ENCODE results near the gene TRPM3. TPM values are rescaled to one million over a fixed set of nuclear protein-coding genes. Genes with fewer than 3 reads are reported as not detected.
A peak's percentile ranks its signal among the peaks of the same experiment; 100 is the strongest.

The TRPM3 gene
- total RNA-seq, 4 donors from 2014 or later, result 5.2 to 8.1 (median 7.3) TPM

DNA sequence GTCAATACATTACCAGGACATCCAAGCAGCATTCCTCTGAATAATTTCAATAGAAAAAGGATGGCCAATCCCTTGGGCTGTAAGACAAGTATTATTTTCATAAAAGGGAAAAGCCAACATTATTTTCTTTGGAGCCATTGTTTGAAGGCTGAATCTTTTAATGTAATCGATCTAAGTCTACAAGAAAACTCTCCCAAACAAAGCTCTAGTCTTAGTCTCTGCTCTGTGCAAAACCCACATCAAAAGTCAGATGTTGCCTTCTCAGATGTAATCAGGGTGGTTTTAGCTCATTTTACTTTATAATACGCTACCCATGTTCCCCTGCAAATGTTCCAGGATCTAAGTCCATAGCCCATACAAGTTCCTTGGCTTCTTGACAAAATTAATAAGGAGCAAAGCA is 325.6 kb downstream of the TRPM3 start:
- whole genome bisulfite sequencing, 2 donors, result 39 to 42% methylated on average over 2 of the region's 2 CpGs
- Histone ChIP-seq H3K36me3 (no peaks in the 10 kb centered on the region), H3K27me3 (no peaks in the 10 kb centered on the region), H3K27ac (peak overlapping the region in 1 of 4 donors; percentile 12), H3K4me1 (peaks cover 0 to 2% (median 0%) of the 10 kb centered on the region in 4 donors), H3K4me3 (no peak overlapping the region), H3K9me3 (no peaks in the 10 kb centered on the region)
- TF ChIP-seq EP300 (IDR thresholded peaks at IDR 0.05) (no peak), POLR2A (IDR thresholded peaks at IDR 0.05) (no peak), CTCF (IDR thresholded peaks at IDR 0.05) (no peak)
- DNase-seq (ENCODE audit: low spot score in 2 of 2), result no peak

DNA sequence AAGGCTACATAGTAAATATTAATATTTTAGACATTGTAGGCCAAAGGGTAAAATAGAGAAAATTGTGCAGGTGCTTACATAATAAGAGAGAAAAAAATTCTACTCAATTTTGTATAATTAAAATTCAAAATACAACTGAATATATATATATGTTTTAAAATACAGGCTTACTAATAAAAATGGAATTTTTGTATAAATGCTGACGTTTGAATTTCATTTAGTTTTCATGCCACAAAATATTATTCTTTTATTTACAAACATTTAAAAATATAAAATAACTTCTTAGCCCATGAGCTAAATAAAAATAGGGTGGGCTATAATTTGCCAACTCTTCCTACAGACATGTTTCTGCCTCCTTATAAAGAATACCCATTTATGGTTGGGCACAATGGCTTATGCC is 328.6 kb downstream of the TRPM3 start:
- H3K9me3 ChIP-seq, result no peaks in the 10 kb centered on the region
- no peak overlapping the region for H3K27ac ChIP-seq
- H3K4me3 ChIP-seq, result no peak overlapping the region
- 89 to 94% methylated on average over 1 of the region's 1 CpG for WGBS, 2 donors
- H3K27me3 ChIP-seq, result no peaks in the 10 kb centered on the region
- TF ChIP-seq POLR2A (IDR thresholded peaks at IDR 0.05) (no peak), EP300 (IDR thresholded peaks at IDR 0.05) (no peak), CTCF (IDR thresholded peaks at IDR 0.05) (no peak)
- H3K36me3 ChIP-seq, result no peaks in the 10 kb centered on the region
- peaks cover 0 to 2% (median 0%) of the 10 kb centered on the region in 4 donors for H3K4me1 ChIP-seq
- no peak for DNase-seq (ENCODE audit: low spot score in 2 of 2)

GRCh38 chr9:70791936-70792335 is 329.5 kb downstream of the TRPM3 start:
- DNase-seq (ENCODE audit: low spot score in 2 of 2), result no peak
- TF ChIP-seq POLR2A (IDR thresholded peaks at IDR 0.05), result no peak
- Histone ChIP-seq H3K36me3 (no peaks in the 10 kb centered on the region), H3K9me3 (no peaks in the 10 kb centered on the region), H3K4me3 (no peak overlapping the region), H3K27ac (no peak overlapping the region), H3K4me1 (peaks cover 0 to 2% (median 0%) of the 10 kb centered on the region in 4 donors), H3K27me3 (no peaks in the 10 kb centered on the region)
- 85 to 94% methylated on average over 3 of the region's 3 CpGs for WGBS, 2 donors

DNA sequence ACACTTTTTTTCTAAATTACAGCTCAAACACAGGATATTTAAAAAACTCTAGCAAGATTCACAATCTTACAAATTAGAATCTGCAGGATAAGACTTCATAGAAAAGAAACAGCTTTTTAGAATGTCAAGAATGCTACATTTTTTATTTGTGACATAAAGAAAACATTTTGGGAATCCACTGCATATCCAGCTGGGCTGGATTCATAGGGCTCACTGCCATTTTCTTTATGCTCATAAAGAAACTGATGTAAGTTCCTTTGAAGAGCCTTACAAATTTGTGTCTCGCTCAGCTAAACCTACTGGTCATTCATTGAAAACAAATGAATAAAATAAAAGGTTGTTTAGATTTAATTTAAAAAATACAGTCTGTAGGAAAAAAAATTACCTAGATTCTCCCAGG is 332.3 kb downstream of the TRPM3 start:
- Histone ChIP-seq H3K9me3 (no peaks in the 10 kb centered on the region), H3K27me3 (no peaks in the 10 kb centered on the region), H3K4me3 (no peak overlapping the region), H3K4me1 (no peaks in the 10 kb centered on the region), H3K27ac (no peak overlapping the region), H3K36me3 (no peaks in the 10 kb centered on the region)
- DNase-seq (ENCODE audit: low spot score in 2 of 2), result no peak
- WGBS, 2 donors, result 58 to 61% methylated on average over 1 of the region's 1 CpG
- TF ChIP-seq POLR2A (IDR thresholded peaks at IDR 0.05) (no peak), EP300 (IDR thresholded peaks at IDR 0.05) (no peak), CTCF (IDR thresholded peaks at IDR 0.05) (no peak)

DNA sequence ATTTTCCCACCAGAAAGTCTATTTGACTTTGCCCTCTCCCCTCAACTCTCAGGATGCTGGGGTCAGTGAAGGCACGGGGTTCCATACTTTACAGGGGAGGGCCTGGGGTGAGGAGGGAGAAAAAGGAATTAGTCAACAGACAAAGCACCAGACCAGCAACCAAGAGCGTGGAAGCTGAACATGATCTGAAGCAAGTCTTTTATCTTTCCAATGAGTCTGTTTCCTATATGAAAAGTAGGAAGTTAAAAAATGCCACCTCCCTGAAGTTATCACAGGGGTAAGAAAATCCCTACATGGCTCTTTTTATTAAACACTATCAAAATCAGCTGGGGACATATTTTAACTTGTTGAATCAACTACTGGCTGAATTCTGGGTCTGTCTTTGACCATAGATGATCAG is 337.0 kb downstream of the TRPM3 start:
- Histone ChIP-seq H3K4me3 (no peak overlapping the region), H3K36me3 (peaks cover 0 to 5% (median 0%) of the 10 kb centered on the region in 3 donors), H3K27me3 (no peaks in the 10 kb centered on the region), H3K27ac (no peak overlapping the region), H3K4me1 (no peaks in the 10 kb centered on the region), H3K9me3 (no peaks in the 10 kb centered on the region)
- 58 to 76% methylated on average over 2 of the region's 2 CpGs for WGBS, 2 donors
- TF ChIP-seq POLR2A (IDR thresholded peaks at IDR 0.05) (no peak), CTCF (IDR thresholded peaks at IDR 0.05) (no peak), EP300 (IDR thresholded peaks at IDR 0.05) (no peak)
- DNase-seq (ENCODE audit: low spot score in 2 of 2), result no peak

GRCh38 chr9:70778568-70778967 is 342.9 kb downstream of the TRPM3 start:
- no peaks in the 10 kb centered on the region for H3K9me3 ChIP-seq
- WGBS, 2 donors, result 82% methylated on average over 3 of the region's 3 CpGs
- TF ChIP-seq POLR2A (IDR thresholded peaks at IDR 0.05) (no peak), CTCF (IDR thresholded peaks at IDR 0.05) (no peak), EP300 (IDR thresholded peaks at IDR 0.05) (no peak)
- no peaks in the 10 kb centered on the region for H3K27me3 ChIP-seq
- no peaks in the 10 kb centered on the region for H3K4me1 ChIP-seq
- no peak overlapping the region for H3K27ac ChIP-seq
- no peak for DNase-seq (ENCODE audit: low spot score in 2 of 2)
- H3K36me3 ChIP-seq, result peaks cover 0 to 5% (median 0%) of the 10 kb centered on the region in 3 donors
- H3K4me3 ChIP-seq, result no peak overlapping the region
